Islet of Langerhans (tissue), 1 donor: ENCODE results near the gene DUS4L.

Experiments used
- FAIRE-seq: peaks from one replicate; lab custom pipeline; 2011; peaks lifted over from hg19 to GRCh38; lab: Jason Lieb, UNC

The DUS4L gene

DNA sequence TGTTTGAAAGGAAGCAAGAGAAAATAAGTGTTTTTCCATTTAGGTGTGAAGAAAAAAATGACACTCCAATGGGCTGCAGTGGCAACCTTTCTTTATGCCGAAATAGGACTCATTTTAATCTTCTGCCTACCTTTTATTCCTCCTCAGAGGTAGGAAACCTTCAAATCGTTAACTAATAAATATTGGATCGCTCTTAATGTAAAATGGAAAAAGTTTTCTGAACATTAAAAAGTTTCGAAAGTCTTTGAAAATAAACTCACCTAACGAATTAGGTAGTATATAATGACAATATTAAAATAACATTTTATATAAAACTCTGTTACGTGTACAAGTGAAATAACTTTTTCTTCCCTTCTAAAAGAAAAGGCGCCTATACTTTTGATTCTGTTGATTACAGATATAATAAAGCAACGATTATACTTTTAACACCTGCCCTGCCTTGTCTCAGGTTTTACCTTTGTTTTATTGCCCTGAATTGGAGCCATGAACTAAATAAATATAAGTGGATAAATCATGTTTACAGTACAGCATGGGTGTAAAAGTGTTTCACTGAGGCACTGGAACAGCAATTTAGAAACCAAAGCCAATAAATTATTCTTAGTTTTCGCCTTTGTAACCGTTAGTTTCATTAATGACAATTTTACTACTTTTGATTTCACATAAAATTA is 17.1 kb downstream of the DUS4L start:
- FAIRE-seq: peak; percentile 71

DNA sequence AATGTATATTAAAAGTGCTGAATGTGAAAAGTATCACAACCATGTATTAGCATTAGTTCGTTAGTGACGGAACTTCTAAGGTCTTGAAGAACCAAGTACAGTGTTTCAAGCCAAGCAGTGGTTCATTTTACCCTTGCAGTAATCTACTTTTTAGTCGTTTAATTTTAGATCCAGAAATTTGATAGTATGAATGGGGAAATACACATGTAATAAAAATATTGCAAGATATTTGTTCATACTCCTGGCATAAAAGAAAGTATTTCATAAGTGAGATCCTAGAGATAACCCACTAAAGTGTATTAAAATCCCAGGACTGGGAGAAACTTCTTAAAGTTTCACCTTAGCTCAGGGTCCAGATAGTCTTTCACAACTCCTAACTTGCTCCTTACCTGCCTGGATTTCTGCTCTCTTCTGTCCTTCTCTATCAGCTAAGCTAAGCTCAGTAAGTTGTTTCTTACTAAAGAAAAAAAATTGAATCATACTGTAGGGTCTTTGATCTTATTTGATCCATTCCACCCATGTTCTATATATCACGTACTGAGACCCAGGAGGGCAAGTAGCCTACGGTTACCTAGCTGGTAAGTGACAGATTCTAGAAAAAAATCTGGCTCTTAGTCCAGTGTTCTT is 17.7 kb downstream of the DUS4L start:
- FAIRE-seq: no peak

- no peak for FAIRE-seq
Observed at GRCh38 chr7:107582875-107583274, 19.1 kb downstream of the DUS4L start.

GRCh38 chr7:107584716-107585115 is 20.9 kb downstream of the DUS4L start:
- FAIRE-seq: no peak

GRCh38 chr7:107588529-107589130 is 24.9 kb downstream of the DUS4L start:
- FAIRE-seq: no peak

DNA sequence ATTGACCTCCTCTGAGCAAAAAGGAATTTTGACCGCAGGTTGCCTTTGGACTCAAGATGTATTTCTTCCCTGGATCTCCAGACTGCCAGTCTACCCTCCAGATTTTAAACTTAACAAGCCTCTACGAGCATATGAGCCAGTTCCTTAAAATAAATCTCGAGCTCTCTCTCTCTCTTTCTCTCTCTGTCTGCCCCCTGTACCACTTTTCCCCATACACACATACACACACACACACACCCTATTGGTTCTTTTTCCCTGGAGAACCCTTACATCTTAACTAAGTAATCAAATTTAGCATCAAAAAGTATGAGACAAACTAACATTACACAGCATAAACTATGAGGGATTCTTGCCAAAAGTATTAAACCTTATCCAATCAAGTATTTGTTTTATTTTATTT is 27.6 kb downstream of the DUS4L start:
- FAIRE-seq: no peak

- no peak for FAIRE-seq
Observed at GRCh38 chr7:107592361-107593024, 28.7 kb downstream of the DUS4L start.

DNA sequence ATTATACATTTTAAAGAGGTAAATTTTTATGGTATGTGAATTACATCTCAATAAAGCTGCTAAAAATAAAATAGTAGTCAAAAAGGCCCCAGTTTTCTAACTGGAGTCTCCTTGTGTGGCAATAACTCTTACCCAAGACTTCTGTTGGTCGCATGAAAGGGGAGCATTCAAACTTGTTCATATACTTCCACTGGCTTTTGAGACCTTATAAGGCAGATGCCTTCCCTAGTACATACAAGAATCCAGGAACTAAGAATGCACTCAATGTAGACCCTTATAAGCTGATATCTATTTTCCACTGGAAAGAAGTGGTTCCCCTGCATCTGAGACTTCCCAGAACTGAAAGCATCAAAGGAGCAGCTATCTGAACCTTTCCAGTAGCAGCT is 29.2 kb downstream of the DUS4L start:
- FAIRE-seq: no peak

- FAIRE-seq: peak; percentile 5
Observed at GRCh38 chr7:107594961-107595737, 31.4 kb downstream of the DUS4L start.

- FAIRE-seq: no peak
Observed at GRCh38 chr7:107596881-107597581, 33.3 kb downstream of the DUS4L start.

DNA sequence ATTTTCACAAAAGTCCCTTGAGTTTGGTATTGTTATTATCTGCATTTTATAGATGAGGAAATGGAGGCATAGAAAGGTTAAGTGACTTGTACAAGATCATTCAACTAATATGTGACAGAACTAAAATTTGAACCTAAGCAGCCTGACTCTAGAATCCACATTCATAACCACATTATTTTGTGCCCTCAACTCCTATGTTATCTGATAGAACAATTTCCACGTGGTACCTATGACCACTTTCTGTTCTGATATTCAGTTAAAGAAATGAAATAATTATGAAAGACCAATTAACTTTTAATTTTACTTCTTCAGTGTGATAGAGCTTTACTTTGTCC is 33.8 kb downstream of the DUS4L start:
- FAIRE-seq: no peak

- peak; percentile 45 for FAIRE-seq
Observed at GRCh38 chr7:107597953-107598352, 34.2 kb downstream of the DUS4L start.

- FAIRE-seq: no peak
Observed at GRCh38 chr7:107599262-107599661, 35.5 kb downstream of the DUS4L start.

DNA sequence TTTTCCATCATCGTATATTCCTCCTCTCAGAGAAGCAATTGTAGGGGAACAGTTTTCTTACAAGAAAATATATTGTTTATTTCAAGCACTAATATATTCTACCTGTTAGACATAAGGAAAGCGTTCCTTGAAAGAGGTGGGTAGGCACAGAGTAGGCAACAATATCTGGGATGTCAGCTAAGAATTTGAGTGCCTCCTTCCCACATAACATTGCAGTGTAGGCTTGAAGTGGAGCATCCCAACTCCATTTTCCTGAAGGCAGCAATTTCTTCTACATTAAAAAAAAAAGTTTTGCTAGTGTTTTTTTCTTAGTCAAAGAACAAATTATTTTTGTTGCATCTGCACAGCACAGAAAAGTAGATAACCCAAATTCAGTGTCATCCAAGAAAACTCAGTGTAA is 37.0 kb downstream of the DUS4L start:
- FAIRE-seq: no peak

DNA sequence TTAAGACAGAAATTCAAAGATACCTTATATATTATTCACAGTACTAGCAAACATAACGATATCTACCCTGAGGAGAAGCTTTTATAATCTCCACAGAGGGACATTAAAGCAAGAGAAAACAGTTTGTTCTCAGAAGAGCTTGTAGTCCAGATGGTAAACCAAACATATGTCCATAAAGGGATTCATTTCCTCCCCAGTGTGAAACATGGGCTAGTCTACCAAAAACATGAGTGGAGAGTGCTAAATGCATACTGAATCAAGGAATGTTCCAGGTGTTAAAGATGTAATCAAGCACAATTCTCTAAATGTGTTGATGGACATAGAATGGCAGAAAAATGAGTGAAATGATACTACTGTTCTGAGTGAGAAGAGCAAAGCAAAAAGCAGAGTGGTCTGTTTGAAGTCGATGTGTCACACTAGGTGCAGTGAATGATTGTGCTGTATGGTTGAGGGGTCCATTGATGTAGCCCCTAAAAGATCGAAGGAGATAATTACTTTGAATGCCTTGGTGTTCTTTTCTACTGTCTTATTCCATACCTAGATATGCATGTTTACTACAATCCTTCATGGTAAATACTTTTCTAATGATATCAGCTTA is 41.5 kb downstream of the DUS4L start:
- no peak for FAIRE-seq

DNA sequence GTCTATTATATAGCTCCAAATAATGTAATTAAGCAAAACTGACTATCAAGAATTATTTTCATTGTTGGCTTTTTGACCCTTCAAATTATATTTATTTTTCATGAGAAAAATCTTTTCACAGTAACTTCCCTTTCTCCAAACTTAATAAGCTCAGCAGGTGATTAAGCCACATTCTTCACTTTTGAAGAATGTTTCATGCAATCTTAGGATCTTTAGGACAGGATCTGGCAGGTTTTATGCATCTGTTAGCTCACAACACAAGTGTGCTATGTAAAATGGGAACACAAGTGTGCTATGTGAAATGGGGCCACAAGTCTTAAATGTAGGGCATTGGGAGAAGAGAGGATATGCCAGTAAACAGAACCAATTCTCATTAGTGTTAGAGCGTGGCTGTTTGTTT is 42.5 kb downstream of the DUS4L start:
- no peak for FAIRE-seq

- no peak for FAIRE-seq
Observed at GRCh38 chr7:107609811-107610261, 46.1 kb downstream of the DUS4L start.

GRCh38 chr7:107610323-107610722 is 46.6 kb downstream of the DUS4L start:
- no peak for FAIRE-seq

- no peak for FAIRE-seq
Observed at GRCh38 chr7:107613439-107613838, 49.7 kb downstream of the DUS4L start.

- no peak for FAIRE-seq
Observed at GRCh38 chr7:107613948-107614347, 50.2 kb downstream of the DUS4L start.

DNA sequence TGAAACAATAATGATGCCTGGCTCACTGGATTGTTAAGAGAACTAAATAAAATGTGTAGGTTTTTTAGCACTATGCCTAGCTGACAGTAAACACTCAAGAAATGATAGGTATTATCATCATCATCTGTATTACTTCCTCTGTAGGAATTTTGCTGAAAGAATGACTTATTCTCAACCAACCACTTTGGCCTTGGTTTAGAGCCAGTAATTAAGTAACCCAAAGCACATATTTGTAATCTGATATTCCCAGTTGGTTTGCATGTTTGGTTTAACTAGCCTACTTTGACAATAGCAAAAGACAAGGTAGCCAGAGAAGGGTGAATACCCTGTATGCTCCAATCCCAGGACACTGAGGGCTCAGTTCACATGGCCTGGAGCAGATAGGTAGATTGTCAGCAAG is 50.7 kb downstream of the DUS4L start:
- FAIRE-seq: no peak
